ENCODE measurements around the gene IGFBP2.

IGFBP2 gene

DNA sequence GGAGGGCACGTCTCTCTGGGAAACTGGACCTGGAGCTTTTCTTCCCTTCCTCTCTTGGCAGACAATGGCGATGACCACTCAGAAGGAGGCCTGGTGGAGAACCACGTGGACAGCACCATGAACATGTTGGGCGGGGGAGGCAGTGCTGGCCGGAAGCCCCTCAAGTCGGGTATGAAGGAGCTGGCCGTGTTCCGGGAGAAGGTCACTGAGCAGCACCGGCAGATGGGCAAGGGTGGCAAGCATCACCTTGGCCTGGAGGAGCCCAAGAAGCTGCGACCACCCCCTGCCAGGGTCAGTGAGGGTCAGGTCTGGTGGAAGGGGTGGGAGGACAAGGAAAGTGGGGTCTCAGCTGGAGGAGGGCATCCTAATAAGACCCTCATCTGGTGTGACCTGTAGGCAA lies 27.3 kb downstream of the IGFBP2 start:
- no peak overlapping the region for H3K4me3 ChIP-seq (replicated peaks in 1 of 2; ENCODE audit: low read depth in 2 of 2, low read length in 2 of 2)
- no peak for DNase-seq (ENCODE audit: low read depth in 2 of 2)
- TF ChIP-seq, protein P1, sequence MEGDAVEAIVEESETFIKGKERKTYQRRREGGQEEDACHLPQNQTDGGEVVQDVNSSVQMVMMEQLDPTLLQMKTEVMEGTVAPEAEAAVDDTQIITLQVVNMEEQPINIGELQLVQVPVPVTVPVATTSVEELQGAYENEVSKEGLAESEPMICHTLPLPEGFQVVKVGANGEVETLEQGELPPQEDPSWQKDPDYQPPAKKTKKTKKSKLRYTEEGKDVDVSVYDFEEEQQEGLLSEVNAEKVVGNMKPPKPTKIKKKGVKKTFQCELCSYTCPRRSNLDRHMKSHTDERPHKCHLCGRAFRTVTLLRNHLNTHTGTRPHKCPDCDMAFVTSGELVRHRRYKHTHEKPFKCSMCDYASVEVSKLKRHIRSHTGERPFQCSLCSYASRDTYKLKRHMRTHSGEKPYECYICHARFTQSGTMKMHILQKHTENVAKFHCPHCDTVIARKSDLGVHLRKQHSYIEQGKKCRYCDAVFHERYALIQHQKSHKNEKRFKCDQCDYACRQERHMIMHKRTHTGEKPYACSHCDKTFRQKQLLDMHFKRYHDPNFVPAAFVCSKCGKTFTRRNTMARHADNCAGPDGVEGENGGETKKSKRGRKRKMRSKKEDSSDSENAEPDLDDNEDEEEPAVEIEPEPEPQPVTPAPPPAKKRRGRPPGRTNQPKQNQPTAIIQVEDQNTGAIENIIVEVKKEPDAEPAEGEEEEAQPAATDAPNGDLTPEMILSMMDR (IDR thresholded peaks at IDR 0.05; ENCODE audit: low read depth, low read length): no peak

DNA sequence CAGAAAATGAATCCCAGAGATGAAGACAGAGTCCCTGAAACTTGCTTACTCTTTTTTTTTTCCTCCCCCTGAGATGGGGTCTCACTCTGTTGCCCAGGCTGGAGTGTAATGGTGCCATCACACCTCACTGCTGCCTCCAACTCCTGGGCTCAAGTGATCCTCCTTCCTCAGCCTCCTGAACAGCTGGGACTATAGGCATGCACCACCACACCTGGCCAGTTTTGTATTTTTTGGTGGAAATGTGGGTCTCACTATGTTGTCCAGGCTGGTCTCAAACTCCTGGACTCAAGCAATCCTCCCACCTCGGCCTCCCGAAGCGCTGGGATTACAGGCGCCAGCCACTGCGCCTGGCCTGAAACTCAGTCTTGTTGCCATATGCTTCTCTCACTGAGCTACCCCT lies 27.8 kb downstream of the IGFBP2 start:
- H3K4me3 ChIP-seq (replicated peaks in 1 of 2; ENCODE audit: low read depth in 2 of 2, low read length in 2 of 2): no peak overlapping the region
- TF ChIP-seq, protein P1 (IDR thresholded peaks at IDR 0.05; ENCODE audit: low read depth, low read length): no peak
- DNase-seq (ENCODE audit: low read depth in 2 of 2): no peak

DNA sequence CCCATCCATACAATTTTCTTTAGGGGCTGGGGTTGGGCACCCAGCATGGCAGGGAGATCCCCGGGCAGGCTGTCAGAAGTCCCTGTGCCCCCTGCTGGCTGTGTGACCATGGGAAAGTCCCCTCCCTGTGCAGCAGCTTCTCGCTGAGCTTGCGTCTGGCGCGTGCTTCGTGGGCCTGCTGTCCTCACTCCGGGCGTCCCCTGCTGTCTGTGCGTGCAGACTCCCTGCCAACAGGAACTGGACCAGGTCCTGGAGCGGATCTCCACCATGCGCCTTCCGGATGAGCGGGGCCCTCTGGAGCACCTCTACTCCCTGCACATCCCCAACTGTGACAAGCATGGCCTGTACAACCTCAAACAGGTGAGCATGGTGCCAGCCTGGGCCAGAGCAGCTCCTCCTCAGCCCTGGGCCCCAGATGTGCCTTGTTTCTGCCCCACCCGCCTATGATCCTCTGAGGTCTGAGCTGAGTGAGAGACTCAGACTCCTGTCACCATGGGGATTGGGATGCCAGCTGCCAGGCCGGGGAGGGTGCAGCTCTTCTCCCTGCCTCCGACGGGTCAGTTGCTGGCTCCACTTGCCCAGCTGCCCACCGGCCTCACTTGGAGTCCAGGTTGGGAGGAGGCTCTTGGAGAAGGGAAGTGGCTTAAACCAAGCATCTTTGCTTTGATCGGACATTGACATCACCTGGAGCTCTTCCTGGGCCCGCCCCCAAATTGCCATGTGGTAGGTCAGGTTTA lies 28.6 kb downstream of the IGFBP2 start:
- H3K4me3 ChIP-seq (replicated peaks in 1 of 2; ENCODE audit: low read depth in 2 of 2, low read length in 2 of 2): no peak overlapping the region
- DNase-seq (ENCODE audit: low read depth in 2 of 2): no peak
- TF ChIP-seq, protein P1 (IDR thresholded peaks at IDR 0.05; ENCODE audit: low read depth, low read length): peak; percentile 17

DNA sequence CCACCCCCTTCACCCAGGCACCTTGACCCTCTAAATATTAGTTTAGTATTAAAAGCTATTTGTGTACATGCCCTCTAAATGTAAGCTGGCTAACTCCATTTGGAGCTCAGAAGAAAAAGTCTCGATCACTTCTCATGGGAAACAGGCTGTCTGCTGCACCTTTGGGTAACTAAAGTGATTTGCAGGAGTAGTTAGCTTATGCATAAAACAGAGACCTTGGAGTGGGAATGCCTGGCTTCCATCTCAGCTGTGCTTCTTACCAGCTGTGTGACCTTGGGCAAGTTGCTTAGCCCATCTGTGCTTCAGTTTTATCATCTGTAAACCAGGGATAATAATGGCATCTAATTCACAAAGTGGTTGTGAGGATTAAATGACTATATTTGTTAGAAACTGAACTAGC lies 29.9 kb downstream of the IGFBP2 start:
- TF ChIP-seq, protein P1 (IDR thresholded peaks at IDR 0.05; ENCODE audit: low read depth, low read length): no peak
- DNase-seq (ENCODE audit: low read depth in 2 of 2): no peak
- H3K4me3 ChIP-seq (replicated peaks in 1 of 2; ENCODE audit: low read depth in 2 of 2, low read length in 2 of 2): no peak overlapping the region

DNA sequence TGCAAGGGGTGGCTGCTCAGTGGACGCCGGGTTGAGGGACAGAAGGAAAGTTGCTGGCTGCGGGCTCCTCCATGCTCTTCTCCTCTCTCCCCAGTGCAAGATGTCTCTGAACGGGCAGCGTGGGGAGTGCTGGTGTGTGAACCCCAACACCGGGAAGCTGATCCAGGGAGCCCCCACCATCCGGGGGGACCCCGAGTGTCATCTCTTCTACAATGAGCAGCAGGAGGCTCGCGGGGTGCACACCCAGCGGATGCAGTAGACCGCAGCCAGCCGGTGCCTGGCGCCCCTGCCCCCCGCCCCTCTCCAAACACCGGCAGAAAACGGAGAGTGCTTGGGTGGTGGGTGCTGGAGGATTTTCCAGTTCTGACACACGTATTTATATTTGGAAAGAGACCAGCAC lies 30.6 kb downstream of the IGFBP2 start:
- TF ChIP-seq, protein P1 (IDR thresholded peaks at IDR 0.05; ENCODE audit: low read depth, low read length): no peak
- no peak overlapping the region for H3K4me3 ChIP-seq (replicated peaks in 1 of 2; ENCODE audit: low read depth in 2 of 2, low read length in 2 of 2)
- DNase-seq (ENCODE audit: low read depth in 2 of 2): no peak

DNA sequence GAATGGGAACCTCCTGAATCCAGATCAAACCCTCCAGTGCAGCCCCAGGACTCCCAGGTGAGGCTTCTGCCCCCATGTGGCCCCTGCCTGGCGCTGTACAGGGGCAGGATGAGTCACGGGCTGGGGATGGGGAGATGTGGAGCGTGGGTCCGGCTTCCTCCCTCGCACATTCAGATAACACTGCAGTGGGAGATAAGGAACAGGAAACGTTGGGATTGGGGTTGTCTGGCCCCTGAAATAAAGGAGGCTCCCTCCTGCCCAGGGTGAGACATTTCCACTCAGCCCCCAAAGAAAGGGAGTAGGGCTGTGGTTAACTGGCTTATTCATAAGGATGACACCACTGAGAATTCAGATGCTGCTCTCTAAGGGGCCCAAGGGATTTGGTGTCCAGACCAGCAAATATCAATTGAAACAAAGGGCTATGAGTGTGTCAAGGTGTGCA lies 31.4 kb downstream of the IGFBP2 start:
- TF ChIP-seq, protein P1 (IDR thresholded peaks at IDR 0.05; ENCODE audit: low read depth, low read length): peak; percentile 25
- H3K4me3 ChIP-seq (replicated peaks in 1 of 2; ENCODE audit: low read depth in 2 of 2, low read length in 2 of 2): no peak overlapping the region
- peak; percentile 43 to 48 for DNase-seq (ENCODE audit: low read depth in 2 of 2)

DNA sequence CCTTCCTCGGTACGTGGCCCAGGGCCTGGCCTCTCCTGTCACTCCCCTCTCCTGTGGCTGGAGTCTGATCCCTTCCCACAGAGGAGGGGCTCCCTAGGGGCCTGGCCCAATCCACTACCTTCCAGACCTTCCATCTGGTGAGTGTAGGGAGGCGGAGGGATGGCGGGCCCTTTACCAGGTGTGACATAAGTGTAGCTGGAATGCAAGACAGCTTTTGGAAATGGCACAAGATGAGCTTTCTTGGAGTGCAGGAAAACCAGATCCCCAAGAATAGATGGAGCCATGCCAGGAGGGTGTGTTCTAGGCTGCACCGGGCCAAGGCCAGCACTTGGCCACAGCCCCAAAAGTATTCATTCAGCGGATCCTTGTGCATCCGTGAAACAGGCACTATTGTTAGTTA lies 32.0 kb downstream of the IGFBP2 start:
- H3K4me3 ChIP-seq (replicated peaks in 1 of 2; ENCODE audit: low read depth in 2 of 2, low read length in 2 of 2): no peak overlapping the region
- TF ChIP-seq, protein P1 (IDR thresholded peaks at IDR 0.05; ENCODE audit: low read depth, low read length): no peak

More for the DNA sequence above, 32.0 kb downstream of the IGFBP2 start:
- peak; percentile 22 to 66 for DNase-seq (ENCODE audit: low read depth in 2 of 2)

Data from cardiac fibroblast (primary cell).